Measurements from ENCODE around the gene TPSG1.

TPSG1 gene

DNA sequence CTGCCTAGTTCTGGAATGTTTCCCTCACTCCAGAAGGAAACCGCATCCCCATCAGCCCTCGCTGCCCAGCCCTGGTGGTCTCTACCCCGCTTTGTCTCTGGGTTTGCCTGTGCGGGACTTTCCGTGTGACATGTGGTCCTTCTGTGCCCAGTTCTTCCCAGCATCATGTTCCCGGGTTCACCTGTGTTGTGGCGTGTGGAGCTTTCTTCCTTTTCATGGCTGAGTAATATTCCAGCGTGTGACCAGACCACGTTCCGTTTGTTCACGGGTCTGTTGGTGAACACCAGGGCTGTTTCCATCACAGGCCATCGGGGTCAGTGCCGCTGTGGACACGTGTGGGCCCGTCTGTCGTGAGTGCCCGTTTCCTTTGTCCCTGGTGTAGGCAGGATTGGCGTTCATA, 40.1 kb downstream of the TPSG1 start:
- Histone ChIP-seq H3K27me3 (no peaks in the 10 kb centered on the region), H3K4me1 (peaks cover 13% of the 10 kb centered on the region), H3K36me3 (no peaks in the 10 kb centered on the region), H3K4me3 (ENCODE audit: low read depth, low read length) (no peak overlapping the region), H3K9me3 (no peaks in the 10 kb centered on the region; the same call in 1 of the 2 replicates)
- no peak for DNase-seq
- TF ChIP-seq, protein P1, sequence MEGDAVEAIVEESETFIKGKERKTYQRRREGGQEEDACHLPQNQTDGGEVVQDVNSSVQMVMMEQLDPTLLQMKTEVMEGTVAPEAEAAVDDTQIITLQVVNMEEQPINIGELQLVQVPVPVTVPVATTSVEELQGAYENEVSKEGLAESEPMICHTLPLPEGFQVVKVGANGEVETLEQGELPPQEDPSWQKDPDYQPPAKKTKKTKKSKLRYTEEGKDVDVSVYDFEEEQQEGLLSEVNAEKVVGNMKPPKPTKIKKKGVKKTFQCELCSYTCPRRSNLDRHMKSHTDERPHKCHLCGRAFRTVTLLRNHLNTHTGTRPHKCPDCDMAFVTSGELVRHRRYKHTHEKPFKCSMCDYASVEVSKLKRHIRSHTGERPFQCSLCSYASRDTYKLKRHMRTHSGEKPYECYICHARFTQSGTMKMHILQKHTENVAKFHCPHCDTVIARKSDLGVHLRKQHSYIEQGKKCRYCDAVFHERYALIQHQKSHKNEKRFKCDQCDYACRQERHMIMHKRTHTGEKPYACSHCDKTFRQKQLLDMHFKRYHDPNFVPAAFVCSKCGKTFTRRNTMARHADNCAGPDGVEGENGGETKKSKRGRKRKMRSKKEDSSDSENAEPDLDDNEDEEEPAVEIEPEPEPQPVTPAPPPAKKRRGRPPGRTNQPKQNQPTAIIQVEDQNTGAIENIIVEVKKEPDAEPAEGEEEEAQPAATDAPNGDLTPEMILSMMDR (IDR thresholded peaks at IDR 0.05; ENCODE audit: low read depth, low read length): no peak

DNA sequence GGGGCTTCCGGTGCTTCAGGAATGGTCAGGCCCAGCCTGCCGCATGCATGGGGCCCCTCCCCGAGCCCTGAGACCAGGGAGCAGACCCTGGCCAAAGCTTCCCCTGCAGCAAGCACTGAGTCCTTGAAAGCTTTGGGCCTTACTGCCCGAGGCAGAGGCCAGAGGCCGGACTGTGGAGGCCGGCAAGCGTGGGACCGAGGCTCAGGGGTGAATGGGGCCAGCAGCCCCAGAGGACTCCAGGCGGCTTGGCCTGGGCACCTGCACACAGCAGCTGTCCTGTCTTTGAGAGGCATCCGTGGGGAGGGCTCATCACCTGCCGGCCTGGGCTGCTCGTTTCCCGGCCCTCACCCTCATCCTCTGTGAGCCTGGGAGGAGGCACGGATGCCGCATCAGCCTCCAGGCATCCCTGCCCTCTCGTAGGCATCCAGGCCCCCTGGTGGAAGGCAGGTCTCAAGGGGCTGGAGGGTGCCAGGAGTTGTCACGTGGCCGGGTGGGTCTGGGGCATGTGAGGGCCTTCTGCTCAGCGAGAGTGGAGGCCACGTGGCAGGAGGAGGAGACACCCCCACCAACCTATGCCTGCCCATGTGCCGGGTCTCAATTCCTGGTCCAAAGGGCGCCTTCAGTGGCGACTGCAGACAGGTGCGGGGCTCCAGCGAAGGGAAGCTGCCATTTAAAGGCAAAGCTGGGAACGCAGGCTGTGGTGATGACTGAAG, 40.8 kb downstream of the TPSG1 start:
- DNase-seq: peak; percentile 45
- H3K4me1 ChIP-seq: peaks cover 13% of the 10 kb centered on the region
- no peaks in the 10 kb centered on the region for H3K27me3 ChIP-seq
- no peak overlapping the region for H3K4me3 ChIP-seq (ENCODE audit: low read depth, low read length)
- no peaks in the 10 kb centered on the region; the same call in 1 of the 2 replicates for H3K9me3 ChIP-seq
- no peaks in the 10 kb centered on the region for H3K36me3 ChIP-seq
- TF ChIP-seq, protein P1 (IDR thresholded peaks at IDR 0.05; ENCODE audit: low read depth, low read length): peak; percentile 22; the same call in 1 of the 2 replicates

DNA sequence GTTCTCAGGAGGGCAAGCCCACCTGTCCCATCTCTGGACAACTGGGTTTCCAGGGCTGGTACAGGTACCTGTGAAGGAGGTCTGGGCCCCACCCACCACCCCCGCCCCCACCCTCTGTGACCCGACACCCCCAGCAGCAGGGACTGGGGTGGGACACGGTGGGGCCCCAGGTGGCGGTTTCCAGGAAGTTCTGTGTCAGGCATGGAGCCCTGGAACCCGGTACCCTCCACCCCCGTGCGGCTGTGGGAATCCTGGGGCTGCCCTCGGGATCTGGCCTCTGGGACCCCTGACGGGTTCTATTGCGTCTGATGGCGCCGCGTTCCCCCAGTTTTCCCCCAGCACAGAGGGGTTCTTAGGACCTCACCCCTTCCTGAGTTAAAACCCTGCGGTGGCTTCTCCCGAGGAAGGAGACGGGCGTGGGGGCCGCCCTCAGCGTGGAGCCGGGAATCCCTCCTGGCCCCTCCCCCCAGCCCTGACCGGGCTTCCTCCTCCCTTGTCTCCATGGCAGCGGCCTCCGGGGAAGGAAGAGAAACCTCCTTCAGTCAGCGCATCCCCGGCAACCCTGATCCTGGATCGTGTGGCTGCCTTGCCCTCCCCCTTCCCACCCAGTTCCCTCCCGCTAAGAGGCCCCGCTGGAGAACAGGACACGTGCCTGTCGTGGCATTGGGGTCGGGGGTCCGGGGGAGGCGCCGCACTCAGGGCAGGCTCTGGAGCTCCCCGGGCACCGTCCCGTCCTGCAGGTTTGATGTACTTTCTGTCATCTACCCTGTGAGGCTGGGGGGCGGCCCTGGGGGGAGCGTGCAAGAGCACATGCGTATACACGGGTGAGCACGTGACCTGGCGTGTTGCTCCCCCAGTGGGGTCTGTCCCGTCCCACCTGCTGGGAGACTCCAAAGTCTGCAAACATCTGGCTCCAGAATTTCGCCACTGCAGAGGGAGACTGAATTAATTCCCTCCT, 41.8 kb downstream of the TPSG1 start:
- no peaks in the 10 kb centered on the region for H3K36me3 ChIP-seq
- H3K9me3 ChIP-seq: no peaks in the 10 kb centered on the region; the same call in 1 of the 2 replicates
- H3K4me3 ChIP-seq (ENCODE audit: low read depth, low read length): peak overlapping the region; percentile 46
- H3K27me3 ChIP-seq: no peaks in the 10 kb centered on the region
- DNase-seq: peak; percentile 77
- peaks cover 13% of the 10 kb centered on the region for H3K4me1 ChIP-seq
- TF ChIP-seq, protein P1 (IDR thresholded peaks at IDR 0.05; ENCODE audit: low read depth, low read length): no peak

DNA sequence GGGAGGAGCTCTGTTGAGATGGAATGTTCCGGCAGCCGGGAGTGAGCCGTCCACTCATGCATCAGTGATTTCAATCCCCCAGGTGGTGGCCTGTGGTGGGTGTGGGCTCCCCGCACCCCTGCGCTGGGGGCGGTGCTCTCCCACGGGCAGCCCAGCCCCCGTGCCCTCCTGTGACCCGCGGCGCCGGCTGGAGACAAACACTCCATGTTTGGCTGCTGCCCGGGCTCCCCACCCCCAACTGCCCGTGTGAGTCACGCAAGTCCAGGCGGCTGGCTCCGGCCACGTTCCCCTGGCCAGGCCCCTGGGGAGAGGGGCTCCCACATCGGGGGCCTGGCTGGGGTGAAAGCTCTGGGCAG, 42.8 kb downstream of the TPSG1 start:
- Histone ChIP-seq H3K9me3 (no peaks in the 10 kb centered on the region; the same call in 1 of the 2 replicates), H3K27me3 (no peaks in the 10 kb centered on the region), H3K4me1 (peaks cover 13% of the 10 kb centered on the region), H3K4me3 (ENCODE audit: low read depth, low read length) (peak overlapping the region; percentile 31; the same call in 1 of the 2 replicates), H3K36me3 (no peaks in the 10 kb centered on the region)
- TF ChIP-seq, protein P1 (IDR thresholded peaks at IDR 0.05; ENCODE audit: low read depth, low read length): no peak
- DNase-seq: peak; percentile 71

DNA sequence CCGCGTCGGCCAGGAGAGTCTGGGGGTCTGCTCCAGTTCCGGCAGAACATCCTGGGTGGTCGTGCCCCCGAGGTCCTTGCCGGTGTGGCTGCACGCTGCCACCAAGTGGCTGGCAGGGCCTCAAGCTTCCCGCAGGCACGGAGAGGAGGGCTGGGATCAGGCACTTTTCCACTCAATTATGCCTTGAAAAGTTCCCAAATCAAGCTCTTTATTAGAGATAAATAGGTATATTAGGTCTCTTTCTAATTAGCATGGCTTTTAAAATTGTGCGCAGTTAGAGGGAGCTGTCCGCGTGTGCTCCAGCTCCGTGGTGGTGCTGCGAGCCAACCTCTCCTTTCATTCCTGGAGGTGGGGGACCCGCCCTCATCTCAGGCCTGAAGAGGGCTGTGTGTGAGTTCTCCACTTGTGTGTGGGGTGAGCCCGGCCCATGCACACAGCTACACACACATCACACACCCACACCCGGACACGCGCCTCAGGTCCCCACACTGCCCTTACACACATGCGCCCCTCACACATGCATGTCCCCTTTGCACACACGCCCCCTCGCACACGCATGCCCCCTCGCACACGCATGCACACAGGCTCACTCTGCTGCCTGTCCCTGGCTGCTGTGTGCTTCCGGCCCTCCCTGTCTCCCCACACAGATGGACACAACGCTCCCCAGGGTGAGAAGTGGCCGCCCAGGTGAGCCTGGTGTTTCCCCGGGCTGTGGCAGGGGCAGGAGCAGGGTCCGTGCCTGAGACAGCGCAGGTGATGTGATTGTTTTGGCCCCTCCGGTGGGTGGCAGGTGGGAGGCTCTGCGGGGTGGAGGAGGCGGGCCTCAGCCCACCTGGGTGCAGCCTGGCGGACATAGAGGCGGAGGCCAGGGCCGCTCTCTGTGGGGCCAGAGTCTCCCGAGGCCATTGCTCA, 43.4 kb downstream of the TPSG1 start:
- Histone ChIP-seq H3K27me3 (no peaks in the 10 kb centered on the region), H3K36me3 (no peaks in the 10 kb centered on the region), H3K4me3 (ENCODE audit: low read depth, low read length) (no peak overlapping the region; the same call in 1 of the 2 replicates), H3K9me3 (no peaks in the 10 kb centered on the region; the same call in 1 of the 2 replicates), H3K4me1 (peaks cover 13% of the 10 kb centered on the region)
- DNase-seq: no peak
- TF ChIP-seq, protein P1 (IDR thresholded peaks at IDR 0.05; ENCODE audit: low read depth, low read length): peak; percentile 44; the same call in 1 of the 2 replicates

All from BE2C (cell line).